Activated CD4-positive, alpha-beta T cell treated with anti-CD3 and anti-CD28 coated beads for 4 hours (primary cell): Measurements from ENCODE around the gene ALPK3.

ENCODE experiments used
- DNase-seq, 2 donors: peaks; one replicate each; pipeline ENCODE4 v3.0.0-alpha.2; 2020

ALPK3 gene

DNA sequence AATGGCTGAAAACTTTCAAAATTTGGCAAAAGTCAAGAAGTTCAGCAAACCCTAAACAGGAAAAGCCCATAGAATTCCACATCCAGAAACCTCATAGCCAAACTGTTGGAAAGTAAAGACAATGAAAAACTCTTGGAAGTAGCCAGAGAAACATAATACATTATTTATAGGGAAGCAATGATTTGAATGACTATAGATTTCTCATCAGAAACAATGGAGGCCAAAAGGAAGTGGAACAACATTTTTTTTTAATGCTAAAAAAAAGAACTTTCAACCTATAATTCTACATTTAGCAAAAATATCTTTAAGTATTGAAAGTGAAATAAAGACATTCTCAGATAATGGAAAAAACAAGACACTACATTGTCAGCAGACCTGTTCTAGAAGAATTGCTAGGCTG is 30.2 kb downstream of the ALPK3 start:
- DNase-seq, result no peak

GRCh38 chr15:84852212-84852611 is 35.1 kb downstream of the ALPK3 start:
- DNase-seq, result no peak

DNA sequence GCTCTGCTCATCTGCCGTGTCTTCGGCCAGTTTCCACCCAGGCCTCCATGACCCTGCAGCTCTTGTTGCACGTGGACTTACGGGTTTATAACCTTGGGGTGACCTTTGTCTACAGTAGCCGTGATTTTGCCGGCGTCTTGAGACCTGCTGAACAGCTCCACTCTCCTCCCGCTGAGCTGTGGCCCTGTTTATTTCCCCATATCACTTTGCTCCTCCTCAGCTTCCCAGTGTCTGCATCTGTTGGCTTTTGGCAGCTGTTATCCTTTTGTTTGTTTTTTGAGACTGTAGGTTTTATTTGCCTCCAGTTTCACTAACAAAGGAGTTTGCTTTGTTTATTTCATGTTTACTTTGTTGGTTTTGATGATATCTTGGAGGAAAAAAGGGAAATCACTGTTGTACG is 38.0 kb downstream of the ALPK3 start:
- no peak for DNase-seq

- no peak for DNase-seq
Observed at GRCh38 chr15:84855765-84856164, 38.6 kb downstream of the ALPK3 start.

DNA sequence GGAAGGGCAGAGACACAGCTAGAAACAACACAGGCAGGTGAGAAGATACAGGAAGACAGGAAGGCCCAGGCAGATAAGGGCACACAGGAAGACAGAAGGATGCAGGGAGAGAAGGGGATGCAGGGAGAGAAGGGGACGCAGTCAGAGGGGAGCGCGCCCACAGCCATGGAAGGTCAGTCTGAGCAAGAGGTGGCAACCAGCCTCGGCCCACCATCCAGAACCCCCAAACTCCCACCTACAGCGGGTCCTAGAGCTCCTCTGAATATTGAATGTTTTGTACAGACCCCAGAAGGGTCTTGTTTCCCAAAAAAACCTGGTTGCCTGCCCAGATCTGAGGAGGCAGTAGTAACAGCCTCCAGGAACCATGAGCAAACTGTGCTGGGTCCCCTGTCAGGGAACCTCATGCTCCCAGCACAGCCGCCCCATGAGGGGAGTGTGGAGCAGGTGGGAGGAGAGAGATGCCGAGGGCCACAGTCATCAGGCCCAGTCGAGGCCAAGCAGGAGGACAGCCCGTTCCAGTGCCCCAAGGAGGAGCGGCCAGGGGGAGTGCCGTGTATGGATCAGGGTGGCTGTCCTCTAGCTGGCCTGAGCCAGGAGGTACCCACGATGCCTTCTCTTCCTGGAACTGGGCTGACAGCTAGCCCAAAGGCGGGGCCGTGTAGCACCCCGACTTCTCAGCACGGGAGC is 39.7 kb downstream of the ALPK3 start:
- no peak for DNase-seq

DNA sequence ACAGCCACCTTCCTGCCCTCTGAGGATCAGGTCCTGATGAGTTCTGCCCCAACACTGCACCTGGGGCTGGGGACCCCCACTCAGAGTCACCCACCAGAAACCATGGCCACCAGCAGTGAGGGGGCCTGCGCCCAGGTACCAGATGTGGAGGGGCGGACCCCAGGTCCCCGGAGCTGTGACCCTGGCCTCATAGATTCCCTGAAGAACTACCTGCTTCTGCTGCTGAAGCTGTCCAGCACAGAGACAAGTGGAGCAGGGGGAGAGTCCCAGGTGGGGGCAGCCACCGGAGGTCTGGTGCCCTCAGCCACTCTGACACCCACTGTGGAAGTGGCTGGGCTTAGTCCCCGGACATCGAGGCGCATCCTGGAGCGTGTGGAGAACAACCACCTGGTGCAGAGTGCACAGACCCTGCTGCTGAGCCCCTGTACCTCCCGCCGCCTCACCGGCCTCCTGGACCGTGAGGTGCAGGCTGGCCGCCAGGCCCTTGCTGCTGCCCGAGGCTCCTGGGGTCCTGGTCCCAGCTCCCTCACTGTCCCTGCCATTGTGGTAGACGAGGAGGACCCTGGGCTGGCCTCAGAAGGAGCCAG is 40.4 kb downstream of the ALPK3 start:
- DNase-seq, result no peak

- DNase-seq, result no peak
Observed at GRCh38 chr15:84858231-84858630, 41.1 kb downstream of the ALPK3 start.

DNA sequence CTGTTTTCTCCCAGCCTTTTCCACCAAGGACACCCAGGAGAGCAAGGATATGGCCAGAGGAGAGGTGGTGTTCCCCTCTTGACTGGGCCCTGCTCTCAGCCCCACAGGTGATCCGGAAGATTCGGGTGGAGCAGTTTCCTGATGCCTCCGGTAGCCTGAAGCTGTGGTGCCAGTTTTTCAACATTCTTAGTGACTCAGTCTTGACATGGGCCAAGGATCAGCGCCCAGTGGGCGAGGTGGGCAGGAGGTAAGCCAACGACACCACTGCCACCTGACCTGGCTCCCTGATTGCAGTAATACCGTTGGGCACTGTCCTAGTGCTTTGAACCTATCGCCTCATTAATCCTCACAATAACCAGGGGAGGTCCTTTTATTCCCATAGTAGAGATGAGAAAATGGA is 42.0 kb downstream of the ALPK3 start:
- no peak for DNase-seq

- DNase-seq, result no peak
Observed at GRCh38 chr15:84859651-84860050, 42.5 kb downstream of the ALPK3 start.

GRCh38 chr15:84861781-84862180 is 44.6 kb downstream of the ALPK3 start:
- no peak for DNase-seq

DNA sequence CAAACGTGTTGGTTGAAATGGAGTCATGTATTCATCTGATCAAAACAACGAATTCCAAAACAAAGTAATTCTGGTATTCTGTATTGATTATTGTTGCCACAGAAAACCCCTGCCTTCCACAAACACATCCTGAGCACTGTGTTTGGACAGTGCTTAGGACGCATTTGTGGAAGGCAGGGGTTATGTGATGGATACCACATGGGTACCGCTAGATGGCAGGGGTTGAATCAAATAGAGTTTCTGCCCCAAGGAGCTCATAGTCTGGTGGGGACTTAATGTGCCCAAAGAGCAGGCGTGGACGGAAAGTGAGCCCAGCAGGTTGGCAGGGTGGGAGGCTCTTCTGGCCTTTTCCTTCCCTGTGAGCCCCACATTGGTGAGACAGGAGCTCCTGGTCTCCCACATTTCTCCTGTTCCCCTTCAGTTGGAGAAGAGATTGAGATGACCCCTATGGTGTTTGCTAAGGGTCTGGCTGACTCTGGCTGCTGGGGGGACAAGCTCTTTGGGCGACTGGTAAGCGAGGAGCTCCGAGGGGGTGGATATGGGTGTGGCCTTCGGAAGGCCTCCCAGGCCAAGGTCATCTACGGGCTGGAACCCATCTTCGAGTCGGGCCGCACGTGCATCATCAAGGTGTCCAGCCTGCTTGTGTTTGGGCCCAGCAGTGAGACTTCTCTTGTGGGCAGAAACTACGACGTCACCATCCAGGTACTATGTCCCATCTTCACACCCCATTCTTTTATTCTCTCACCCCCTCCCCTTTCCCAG is 45.2 kb downstream of the ALPK3 start:
- DNase-seq, result no peak

DNA sequence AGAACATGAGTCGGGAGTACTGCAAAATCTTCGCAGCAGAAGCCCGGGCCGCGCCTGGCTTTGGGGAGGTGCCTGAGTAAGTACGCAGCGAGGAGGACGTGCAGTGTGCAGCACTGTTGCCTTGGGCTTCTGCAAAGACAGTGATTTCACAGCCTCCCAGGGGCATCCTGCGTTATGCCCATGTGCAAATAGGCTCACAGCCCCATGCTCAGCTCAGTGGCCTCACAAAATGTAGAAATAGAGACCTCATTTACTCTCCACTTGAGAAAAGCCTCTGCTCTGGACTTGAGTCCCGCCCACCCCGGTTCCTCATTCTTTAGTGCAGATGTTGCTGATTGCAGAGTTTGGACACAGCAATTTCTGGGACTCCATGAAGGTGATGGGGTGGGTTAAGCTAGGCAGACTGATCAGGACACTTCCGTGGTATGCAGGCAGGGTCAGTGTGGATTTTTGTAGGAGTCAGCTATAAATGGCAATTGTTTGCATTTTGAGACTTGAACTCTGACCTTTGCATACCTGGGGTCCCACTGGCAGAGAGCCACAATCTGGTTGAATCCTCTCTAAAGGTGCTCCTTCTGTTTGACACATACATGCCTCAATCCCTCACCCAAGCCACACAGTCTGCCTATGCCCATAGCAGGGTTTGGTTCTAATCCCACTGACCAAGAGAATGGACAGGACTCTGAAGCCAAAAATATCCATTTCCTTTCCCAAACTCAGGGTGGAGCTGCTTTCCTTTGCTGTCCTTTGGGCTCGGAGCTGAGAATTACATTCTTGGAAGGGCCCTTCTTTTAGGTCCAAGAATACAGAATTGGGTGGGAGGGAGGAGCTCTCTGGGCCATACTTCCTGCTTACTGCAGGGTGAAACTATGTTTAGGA is 46.6 kb downstream of the ALPK3 start:
- no peak for DNase-seq

DNA sequence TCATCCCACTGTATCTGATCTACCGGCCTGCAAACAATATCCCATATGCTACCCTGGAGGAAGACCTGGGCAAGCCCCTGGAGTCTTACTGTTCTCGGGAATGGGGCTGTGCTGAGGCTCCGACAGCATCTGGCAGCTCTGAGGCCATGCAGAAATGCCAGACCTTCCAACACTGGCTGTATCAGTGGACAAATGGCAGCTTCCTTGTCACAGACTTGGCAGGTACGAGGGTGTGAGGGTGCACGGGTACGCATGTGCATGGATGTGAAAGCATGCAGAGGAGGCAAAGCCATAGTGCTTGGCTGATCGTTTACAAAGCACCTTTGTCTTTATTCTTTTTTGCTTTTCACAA is 47.3 kb downstream of the ALPK3 start:
- no peak for DNase-seq

DNA sequence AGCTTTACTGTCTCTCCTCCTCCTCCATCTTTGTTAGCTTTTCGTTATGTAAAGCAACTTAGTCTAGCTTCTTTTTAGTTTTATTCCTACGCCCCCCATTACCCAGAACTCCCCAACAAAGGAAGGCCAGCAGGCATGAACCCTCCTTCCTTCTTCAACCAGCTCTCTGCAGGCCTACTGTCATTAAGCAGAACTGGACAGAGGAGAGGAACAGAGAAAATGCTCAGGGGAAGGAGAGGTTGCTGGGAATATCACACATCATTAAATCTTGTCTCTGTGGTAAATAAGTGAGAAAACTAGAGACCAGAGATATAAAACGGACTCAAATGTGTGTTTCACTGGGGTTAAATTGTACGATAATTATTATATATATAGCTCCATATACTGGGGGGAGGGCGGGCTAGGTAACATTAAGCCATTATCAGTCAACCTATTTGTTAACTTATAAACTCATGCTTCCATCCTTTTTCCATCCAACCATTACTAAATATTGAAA is 48.0 kb downstream of the ALPK3 start:
- DNase-seq, result no peak

DNA sequence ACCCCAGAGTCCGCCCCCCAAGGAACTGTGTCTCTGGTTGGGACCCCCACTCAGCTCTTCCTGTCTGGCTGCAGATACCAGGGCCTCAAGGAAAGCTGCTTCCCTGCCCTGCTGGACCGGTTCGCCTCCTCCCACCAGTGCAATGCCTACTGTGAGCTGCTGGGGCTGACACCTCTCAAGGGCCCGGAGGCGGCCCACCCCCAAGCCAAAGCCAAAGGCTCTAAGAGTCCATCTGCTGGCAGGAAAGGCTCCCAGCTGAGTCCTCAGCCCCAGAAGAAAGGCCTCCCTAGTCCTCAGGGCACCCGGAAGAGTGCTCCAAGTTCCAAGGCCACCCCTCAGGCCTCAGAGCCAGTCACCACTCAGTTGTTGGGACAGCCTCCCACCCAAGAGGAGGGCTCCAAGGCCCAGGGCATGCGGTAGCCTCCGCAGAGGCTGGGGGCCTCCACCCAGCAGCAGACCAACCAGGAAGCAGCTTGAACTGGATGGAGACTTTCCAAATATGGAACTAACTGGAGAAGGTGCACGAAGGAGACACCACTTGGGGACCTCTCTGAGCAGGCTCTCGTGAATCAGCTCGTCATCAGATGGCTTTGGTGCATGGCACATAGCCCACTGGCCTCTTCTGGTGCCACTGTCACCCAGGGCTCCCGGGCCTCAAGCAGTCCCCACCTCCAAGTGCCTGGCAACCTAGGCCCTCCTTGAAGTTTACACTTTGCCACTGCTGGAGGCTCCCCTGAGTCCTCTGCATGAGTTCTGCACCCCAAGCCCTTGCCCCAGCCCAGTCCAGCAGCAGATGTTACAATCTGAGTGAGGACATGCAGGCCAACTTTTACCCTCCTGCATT is 51.1 kb downstream of the ALPK3 start:
- no peak for DNase-seq

DNA sequence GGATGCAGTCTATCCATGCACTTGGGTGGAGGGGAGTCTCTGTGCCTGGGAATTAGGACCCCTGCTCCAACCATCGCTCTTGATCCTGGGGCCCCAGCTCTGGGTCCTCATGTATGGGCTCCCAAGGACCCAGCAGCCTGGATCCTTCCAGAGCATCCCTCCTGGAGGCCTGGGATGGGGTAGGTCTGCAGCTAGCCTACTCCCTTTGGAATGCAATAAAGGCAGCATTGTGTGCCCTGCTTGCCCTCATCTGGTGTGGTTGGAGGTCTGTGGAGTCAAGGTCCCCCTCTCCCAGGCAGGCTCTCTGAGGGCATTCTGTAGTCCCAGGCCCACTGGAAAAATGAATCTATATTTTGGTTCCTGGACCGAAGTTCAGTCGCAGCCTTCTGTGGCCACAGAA is 52.4 kb downstream of the ALPK3 start:
- DNase-seq, result no peak

GRCh38 chr15:84871428-84871985 is 54.4 kb downstream of the ALPK3 start:
- DNase-seq, result no peak

DNA sequence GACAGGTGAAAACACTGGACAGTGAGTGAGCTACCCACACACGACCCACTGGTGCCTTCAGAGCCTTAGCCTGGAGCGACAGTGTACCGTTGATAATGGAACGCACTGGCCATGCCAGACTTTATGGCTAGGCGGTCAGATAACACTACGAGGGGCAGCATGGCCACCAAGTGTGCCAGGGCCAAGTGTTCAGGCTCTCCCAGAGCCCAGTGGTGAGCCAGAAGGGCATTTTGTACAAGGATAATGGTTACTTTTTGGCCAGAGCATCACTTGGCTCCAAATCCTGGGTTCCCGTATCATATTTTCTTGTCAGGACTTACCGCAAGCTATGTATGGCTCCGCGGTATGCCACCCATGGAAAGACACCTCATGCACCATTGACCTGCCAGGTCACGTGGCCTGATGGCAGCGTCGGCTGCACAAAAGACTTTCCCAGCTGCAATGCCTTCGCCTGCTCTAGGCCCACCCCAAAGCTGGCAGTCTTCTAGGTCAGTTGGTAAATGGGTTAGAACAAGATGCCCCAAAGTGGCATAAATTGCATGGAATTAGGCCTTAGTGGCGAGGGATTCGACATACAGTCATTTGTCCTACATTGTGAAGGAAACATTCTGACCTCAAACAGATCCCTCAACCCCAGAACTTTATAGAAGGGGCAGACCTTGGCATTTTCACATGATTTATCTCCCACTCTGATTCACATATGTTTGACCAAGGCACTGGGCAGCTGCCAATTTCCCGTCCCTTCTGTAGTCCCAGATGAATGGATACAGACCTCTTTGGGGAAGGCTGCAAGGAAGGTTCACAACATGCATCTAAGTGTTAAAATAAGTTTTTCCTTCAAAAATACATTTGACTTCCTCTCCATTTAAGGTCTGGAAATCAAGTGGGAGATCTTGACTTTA is 55.1 kb downstream of the ALPK3 start:
- DNase-seq, result no peak

GRCh38 chr15:84873997-84874396 is 56.8 kb downstream of the ALPK3 start:
- DNase-seq, result no peak

DNA sequence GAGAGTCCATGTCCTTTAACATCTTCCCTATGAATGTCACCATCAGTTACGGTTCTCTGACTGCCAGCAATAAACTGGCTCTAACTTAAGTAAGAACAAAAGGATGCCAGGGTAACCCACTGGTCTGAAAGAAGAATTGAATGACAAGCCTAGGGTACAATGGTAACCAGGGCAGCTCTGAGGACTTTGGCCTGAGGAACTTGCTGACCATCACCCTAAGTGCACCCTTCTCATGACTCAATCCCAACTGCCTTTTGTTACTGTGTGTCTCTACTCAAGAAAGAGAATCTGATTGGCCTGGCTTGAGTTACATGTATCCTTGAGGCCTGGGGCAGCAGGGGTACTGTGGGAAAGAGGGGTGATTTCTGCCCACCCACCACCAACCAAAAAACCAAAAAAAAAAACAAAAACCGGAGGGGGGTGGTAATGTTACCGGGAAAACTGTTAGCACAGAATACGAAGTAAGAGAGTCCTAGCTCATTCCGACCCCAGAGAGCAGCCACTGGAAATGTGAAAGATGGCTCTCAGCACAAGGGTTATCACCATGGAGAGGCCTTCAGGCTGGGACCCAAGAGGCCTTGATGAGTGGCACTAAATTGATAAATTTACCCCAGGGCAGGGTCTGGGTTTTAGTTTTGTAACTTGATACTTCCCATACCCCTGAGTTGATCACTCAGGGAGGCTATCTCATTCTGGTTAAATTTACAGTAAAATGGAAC is 58.0 kb downstream of the ALPK3 start:
- no peak for DNase-seq
